NAMALWA (cell line): ENCODE data around the gene P3H3.
A peak's percentile ranks its signal among the peaks of the same experiment; 100 is the strongest.

ENCODE experiments used
- DNase-seq: peaks from one replicate; pipeline ENCODE4 v3.0.0-alpha.2; 2015; ENCODE audit warnings: low spot score

The P3H3 gene

GRCh38 chr12:6827982-6828780 is at the start of gene P3H3:
Gene P3H3 (plus strand): TSS chr12:6828407. CDS start chr12:6828441, 34 bp downstream.
- no peak for DNase-seq

- peak; percentile 95 for DNase-seq
Measured at GRCh38 chr12:6778574-6779550, 49.3 kb upstream of the P3H3 start.

- DNase-seq = no peak
Measured at GRCh38 chr12:6779708-6780432, 48.3 kb upstream of the P3H3 start.

DNA sequence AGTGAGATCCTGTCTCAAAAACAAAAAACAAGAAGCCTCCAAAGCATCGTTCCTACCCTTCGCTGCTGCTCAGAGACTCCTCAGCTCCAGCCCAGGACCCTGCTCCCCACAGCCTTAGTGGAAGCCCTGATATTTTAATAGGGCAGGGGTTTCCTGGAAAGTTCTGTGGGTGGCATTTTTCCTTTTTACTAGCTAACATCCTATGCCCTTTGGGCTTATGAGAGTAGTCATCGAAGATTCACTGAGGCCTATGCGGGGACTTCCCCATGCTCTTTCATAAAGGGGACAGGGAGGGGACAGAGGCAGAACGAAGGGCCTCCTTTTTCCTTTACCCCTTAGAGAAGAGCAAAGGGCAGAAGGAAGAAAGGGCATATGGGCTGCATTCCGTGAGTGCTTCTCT is 47.6 kb upstream of the P3H3 start:
- no peak for DNase-seq

GRCh38 chr12:6782119-6782518 is 46.1 kb upstream of the P3H3 start:
- no peak for DNase-seq

DNA sequence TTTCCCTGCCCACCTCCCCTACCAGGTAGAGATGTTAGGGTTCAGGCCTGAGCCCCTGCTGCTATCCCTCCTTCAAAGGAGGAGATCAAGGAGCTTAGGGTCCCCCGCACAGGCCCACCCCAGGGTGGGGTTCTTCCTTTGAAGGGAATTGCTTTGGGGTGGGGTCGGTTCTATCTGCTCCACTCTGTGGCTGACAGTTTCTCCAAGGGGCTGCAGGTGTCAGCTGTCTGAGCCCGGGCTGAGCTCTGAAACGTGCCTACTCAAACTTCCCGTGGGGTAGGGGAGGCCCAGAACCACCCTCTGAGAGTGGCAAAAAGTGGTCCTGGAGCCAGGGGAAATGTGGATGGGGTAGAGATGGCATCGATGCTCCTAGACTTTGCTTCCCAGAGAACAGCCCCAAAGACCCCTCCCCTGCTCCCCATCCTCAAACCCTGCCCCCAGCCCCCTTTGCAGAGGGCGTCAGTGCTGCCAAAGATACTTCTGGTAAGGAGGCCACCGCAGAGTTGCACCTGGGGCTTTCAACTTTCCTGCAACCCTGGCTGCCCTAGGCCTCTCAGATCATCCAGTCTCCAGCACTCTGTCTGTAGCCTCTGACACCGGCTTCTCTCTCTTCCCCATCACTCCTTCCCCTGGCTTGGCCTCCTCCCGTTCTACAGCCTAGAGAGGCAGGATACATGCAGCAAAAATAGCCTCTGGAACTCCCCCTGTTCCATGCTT is 45.2 kb upstream of the P3H3 start:
- no peak for DNase-seq

DNA sequence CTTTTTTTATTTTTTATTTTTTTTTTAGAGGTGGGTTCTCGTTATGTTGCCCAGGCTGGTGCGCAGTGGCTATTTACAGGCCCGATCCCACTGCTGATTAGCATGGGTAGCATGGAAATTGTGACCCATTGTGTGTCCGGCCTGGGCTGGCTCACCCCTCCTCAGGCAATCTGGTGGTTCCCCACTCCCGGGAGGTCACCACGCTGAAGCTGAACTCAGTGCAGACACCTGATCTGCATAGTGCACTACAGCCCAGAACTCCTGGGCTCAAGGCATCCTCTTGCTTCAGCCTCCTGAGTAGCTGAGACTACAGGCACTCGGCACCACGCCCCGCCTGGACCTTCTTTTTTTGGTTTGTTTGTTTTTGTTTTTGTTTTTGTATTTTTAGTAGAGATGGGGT is 44.4 kb upstream of the P3H3 start:
- DNase-seq = no peak

- no peak for DNase-seq
Measured at GRCh38 chr12:6784296-6784695, 43.9 kb upstream of the P3H3 start.

DNA sequence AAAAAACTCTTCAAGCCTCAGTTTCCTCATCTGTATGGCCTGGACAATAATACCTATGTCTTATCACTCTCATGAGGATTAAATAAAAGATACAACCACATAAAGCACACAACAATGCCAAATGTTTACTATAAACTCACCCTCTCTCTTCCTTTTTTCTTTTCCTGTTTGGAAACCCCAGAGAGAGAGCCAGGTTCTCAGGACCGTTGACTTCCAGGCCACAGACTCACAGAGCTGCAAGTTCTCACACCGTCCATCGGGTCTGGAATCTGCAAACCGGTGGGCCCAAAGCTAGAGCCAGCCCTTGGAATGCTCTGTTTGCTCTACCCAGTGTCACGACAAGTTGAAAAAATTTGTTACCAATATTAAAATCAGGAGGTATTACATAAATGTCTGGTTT is 43.4 kb upstream of the P3H3 start:
- DNase-seq = no peak

- DNase-seq = no peak
Measured at GRCh38 chr12:6786416-6787094, 41.7 kb upstream of the P3H3 start.

- no peak for DNase-seq
Measured at GRCh38 chr12:6787309-6787708, 40.9 kb upstream of the P3H3 start.

- DNase-seq = no peak
Measured at GRCh38 chr12:6788972-6789924, 39.0 kb upstream of the P3H3 start, which contains the start of gene CD4. Gene CD4 (plus strand): TSS chr12:6789528. CDS start chr12:6800139, 10,611 bp downstream.

GRCh38 chr12:6790496-6791150 is 37.6 kb upstream of the P3H3 start:
- no peak for DNase-seq

GRCh38 chr12:6791931-6792520 is 36.2 kb upstream of the P3H3 start:
- no peak for DNase-seq

GRCh38 chr12:6792522-6793201 is 35.5 kb upstream of the P3H3 start:
- DNase-seq = no peak

GRCh38 chr12:6795088-6795487 is 33.1 kb upstream of the P3H3 start:
- no peak for DNase-seq

DNA sequence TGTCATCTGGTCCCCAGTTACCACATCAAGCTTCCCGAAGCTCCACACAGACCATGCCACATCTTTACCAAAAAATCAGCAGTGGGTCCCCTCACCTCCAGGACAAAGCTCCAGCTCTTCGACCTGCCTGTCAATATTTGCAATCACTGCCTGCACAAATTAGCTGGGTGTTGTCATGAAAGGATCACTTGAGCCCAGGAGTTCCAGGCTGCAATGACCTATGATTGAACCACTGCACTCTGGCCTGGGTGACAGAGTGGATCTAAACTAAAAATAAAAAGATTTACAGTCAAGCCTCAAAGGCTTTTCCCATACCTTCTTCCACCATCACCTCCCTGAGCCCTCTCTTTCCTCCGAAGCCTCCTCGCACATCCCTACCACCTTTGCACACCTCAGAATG is 31.6 kb upstream of the P3H3 start:
- DNase-seq = no peak

DNA sequence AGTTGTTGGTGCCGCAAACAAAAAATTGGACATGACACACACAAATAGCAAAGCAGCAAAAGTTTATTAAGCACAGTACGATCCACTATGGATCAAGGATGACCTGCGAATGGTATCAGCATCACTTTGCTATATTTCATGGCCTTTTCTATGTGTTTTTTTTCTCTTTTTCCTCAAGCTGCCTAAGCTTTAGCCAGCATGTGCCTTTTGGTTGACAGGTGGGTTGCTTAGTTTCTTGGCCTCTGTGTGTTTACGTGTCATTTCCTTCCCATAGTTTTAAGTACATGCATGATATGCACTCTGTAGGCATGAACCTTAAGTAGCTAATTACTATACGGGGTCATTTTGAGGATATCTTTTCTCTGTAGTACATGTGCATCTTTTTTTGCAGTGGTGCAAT is 29.1 kb upstream of the P3H3 start:
- DNase-seq = no peak
